Measurements from ENCODE around the gene SPPL2B.

Gene SPPL2B

GRCh38 chr19:2305452-2306280 is 22.8 kb upstream of the SPPL2B start:
- no peaks in the 10 kb centered on the region for H3K79me2 ChIP-seq (ENCODE audit: insufficient read depth, low read length)
- no peaks in the 10 kb centered on the region for H3K36me3 ChIP-seq (ENCODE audit: insufficient read depth, low read length)
- no peak overlapping the region for H2AFZ ChIP-seq (ENCODE audit: low read length)
- no peaks in the 10 kb centered on the region for H3K9me2 ChIP-seq (replicated peaks; ENCODE audit: low read depth, low read length)
- no peak overlapping the region for H3K4me2 ChIP-seq (ENCODE audit: low read depth, low read length, poor library complexity, severe bottlenecking)
- no peak overlapping the region for H3K9ac ChIP-seq (ENCODE audit: low read depth, low read length, poor library complexity, severe bottlenecking)
- TF ChIP-seq EZH2phosphoT487 (IDR thresholded peaks at IDR 0.05; ENCODE audit: borderline replicate concordance), result no peak
- no peak for TF ChIP-seq CTCF (conservative IDR thresholded peaks at IDR 0.05; ENCODE audit: low read length)
- no peak overlapping the region for H3K4me3 ChIP-seq (ENCODE audit: low read length, poor library complexity, severe bottlenecking)
- no peaks in the 10 kb centered on the region for H4K20me1 ChIP-seq (ENCODE audit: insufficient read depth, low read length, poor library complexity, severe bottlenecking)
- no peaks in the 10 kb centered on the region for H3K9me3 ChIP-seq (ENCODE audit: insufficient read depth, low read depth, low read length)
- H3K27me3 ChIP-seq (ENCODE audit: insufficient read depth, low read length, poor library complexity, severe bottlenecking), result no peaks in the 10 kb centered on the region
- H3F3A ChIP-seq (ENCODE audit: low read depth), result no peaks in the 10 kb centered on the region
- H3K4me1 ChIP-seq (ENCODE audit: insufficient read depth, low read length, poor library complexity, severe bottlenecking), result no peaks in the 10 kb centered on the region

GRCh38 chr19:2306281-2306806 is 22.1 kb upstream of the SPPL2B start:
- TF ChIP-seq EZH2phosphoT487 (IDR thresholded peaks at IDR 0.05; ENCODE audit: borderline replicate concordance) (no peak), CTCF (conservative IDR thresholded peaks at IDR 0.05; ENCODE audit: low read length) (no peak)
- Histone ChIP-seq H3F3A (ENCODE audit: low read depth) (no peaks in the 10 kb centered on the region), H2AFZ (ENCODE audit: low read length) (no peak overlapping the region), H3K79me2 (ENCODE audit: insufficient read depth, low read length) (no peaks in the 10 kb centered on the region), H3K9me2 (replicated peaks; ENCODE audit: low read depth, low read length) (no peaks in the 10 kb centered on the region), H4K20me1 (ENCODE audit: insufficient read depth, low read length, poor library complexity, severe bottlenecking) (no peaks in the 10 kb centered on the region), H3K4me1 (ENCODE audit: insufficient read depth, low read length, poor library complexity, severe bottlenecking) (no peaks in the 10 kb centered on the region), H3K4me2 (ENCODE audit: low read depth, low read length, poor library complexity, severe bottlenecking) (no peak overlapping the region), H3K27me3 (ENCODE audit: insufficient read depth, low read length, poor library complexity, severe bottlenecking) (no peaks in the 10 kb centered on the region), H3K9ac (ENCODE audit: low read depth, low read length, poor library complexity, severe bottlenecking) (no peak overlapping the region), H3K4me3 (ENCODE audit: low read length, poor library complexity, severe bottlenecking) (no peak overlapping the region), H3K9me3 (ENCODE audit: insufficient read depth, low read depth, low read length) (no peaks in the 10 kb centered on the region), H3K36me3 (ENCODE audit: insufficient read depth, low read length) (no peaks in the 10 kb centered on the region)

GRCh38 chr19:2306971-2307370 is 21.5 kb upstream of the SPPL2B start:
- H3F3A ChIP-seq (ENCODE audit: low read depth), result no peaks in the 10 kb centered on the region
- no peaks in the 10 kb centered on the region for H3K36me3 ChIP-seq (ENCODE audit: insufficient read depth, low read length)
- no peak overlapping the region for H3K4me2 ChIP-seq (ENCODE audit: low read depth, low read length, poor library complexity, severe bottlenecking)
- no peaks in the 10 kb centered on the region for H3K9me2 ChIP-seq (replicated peaks; ENCODE audit: low read depth, low read length)
- no peaks in the 10 kb centered on the region for H3K4me1 ChIP-seq (ENCODE audit: insufficient read depth, low read length, poor library complexity, severe bottlenecking)
- no peaks in the 10 kb centered on the region for H4K20me1 ChIP-seq (ENCODE audit: insufficient read depth, low read length, poor library complexity, severe bottlenecking)
- no peak overlapping the region for H3K9ac ChIP-seq (ENCODE audit: low read depth, low read length, poor library complexity, severe bottlenecking)
- TF ChIP-seq EZH2phosphoT487 (IDR thresholded peaks at IDR 0.05; ENCODE audit: borderline replicate concordance) (no peak), CTCF (conservative IDR thresholded peaks at IDR 0.05; ENCODE audit: low read length) (no peak)
- no peaks in the 10 kb centered on the region for H3K9me3 ChIP-seq (ENCODE audit: insufficient read depth, low read depth, low read length)
- H2AFZ ChIP-seq (ENCODE audit: low read length), result no peak overlapping the region
- no peaks in the 10 kb centered on the region for H3K27me3 ChIP-seq (ENCODE audit: insufficient read depth, low read length, poor library complexity, severe bottlenecking)
- no peak overlapping the region for H3K4me3 ChIP-seq (ENCODE audit: low read length, poor library complexity, severe bottlenecking)
- H3K79me2 ChIP-seq (ENCODE audit: insufficient read depth, low read length), result no peaks in the 10 kb centered on the region
